GM18951 (cell line): ENCODE measurements around the gene TRIM8.

Source experiments
- POLR2A ChIP-seq: IDR thresholded peaks from 4 replicates; pipeline ENCODE4 v1.6.1; 2011; ENCODE audit warnings: mild to moderate bottlenecking; ENCODE audit not compliant: insufficient read length, insufficient read depth; ENCODE audit errors: extremely low read depth
- in situ Hi-C: fragments of 300-500 bp; cut with MboI; formaldehyde crosslinking; loops from one replicate; pipeline ENCODE4 v1.12.0; 2022; ENCODE audit warnings: low sequenced_read_pairs, mixed read lengths, inconsistent platforms; ENCODE audit not compliant: unreplicated experiment

TRIM8 gene

GRCh38 chr10:102705531-102705930 lies 61.3 kb downstream of the TRIM8 start:
- in situ Hi-C loops, result no loop called here
- no peak for TF ChIP-seq POLR2A
